Measurements from ENCODE around the gene DCAF16. TPM values are rescaled to one million over a fixed set of nuclear protein-coding genes. Genes with fewer than 3 reads are reported as not detected.

Gene DCAF16
- total RNA-seq, 1 experiment from 2014 or later: 65.7 TPM

DNA sequence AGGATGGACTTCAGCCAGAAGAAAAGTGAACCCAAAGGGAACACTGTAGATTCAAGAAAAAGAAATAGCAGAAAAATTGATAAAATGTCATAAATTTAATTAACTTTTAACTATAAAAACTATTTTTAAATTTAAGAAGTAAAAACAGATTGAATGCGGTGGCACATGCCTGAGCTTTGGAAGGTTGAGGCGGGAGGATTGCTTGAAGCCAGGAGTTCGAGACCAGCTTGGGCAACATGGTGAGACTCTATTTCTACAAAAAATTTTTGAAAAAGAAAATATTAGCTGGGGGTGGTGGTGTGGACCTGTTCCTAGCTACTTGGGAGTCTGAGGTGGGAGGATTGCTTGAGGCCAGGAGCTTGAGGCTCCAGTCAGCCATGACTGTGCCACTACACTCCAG lies 32.1 kb downstream of the DCAF16 start:
- H3K9me3 ChIP-seq (ENCODE audit: control insufficient read depth in 1 of 2, insufficient read depth in 1 of 2, low read depth in 1 of 2, low read length in 2 of 2): no peaks in the 10 kb centered on the region
- H3K79me2 ChIP-seq (ENCODE audit: insufficient read depth, low read length): no peaks in the 10 kb centered on the region
- no peak overlapping the region for H2AFZ ChIP-seq (ENCODE audit: low read depth, low read length, poor library complexity, severe bottlenecking)
- no peaks in the 10 kb centered on the region for H3K27me3 ChIP-seq (ENCODE audit: insufficient read depth, low read length)
- DNase-seq (ENCODE audit: low read depth, low spot score): no peak
- H3K27ac ChIP-seq (ENCODE audit: low read depth, low read length): no peak overlapping the region
- H4K20me1 ChIP-seq (ENCODE audit: insufficient read depth): no peaks in the 10 kb centered on the region
- H3K4me3 ChIP-seq (replicated peaks in 1 of 2; ENCODE audit: low read depth in 1 of 2, low read length in 2 of 2): no peak overlapping the region
- no TSS peak for BruUV-seq (replicated peaks)
- POLR2A ChIA-PET: no interaction called here
- H3K4me2 ChIP-seq (ENCODE audit: low read length): no peak overlapping the region
- RAD21 ChIA-PET (ENCODE audit: low non-redundant PET in 1 of 2, low total read pairs in 2 of 2, uncharacterized antibody in 2 of 2, unreplicated experiment in 2 of 2): no interaction called here
- intact Hi-C loops (cut with micrococcal nuclease): no loop called here
- H3K9me2 ChIP-seq (ENCODE audit: insufficient read depth): no peaks in the 10 kb centered on the region
- no peaks in the 10 kb centered on the region for H3K4me1 ChIP-seq (ENCODE audit: control insufficient read depth in 1 of 2, insufficient read depth in 2 of 2, low read length in 2 of 2)
- no peaks in the 10 kb centered on the region for H3K36me3 ChIP-seq (ENCODE audit: control insufficient read depth in 1 of 2, insufficient read depth in 2 of 2, low read length in 2 of 2)
- H3K9ac ChIP-seq (ENCODE audit: low read length): no peak overlapping the region
- CTCF ChIA-PET: no interaction called here
- TF ChIP-seq, protein P1, sequence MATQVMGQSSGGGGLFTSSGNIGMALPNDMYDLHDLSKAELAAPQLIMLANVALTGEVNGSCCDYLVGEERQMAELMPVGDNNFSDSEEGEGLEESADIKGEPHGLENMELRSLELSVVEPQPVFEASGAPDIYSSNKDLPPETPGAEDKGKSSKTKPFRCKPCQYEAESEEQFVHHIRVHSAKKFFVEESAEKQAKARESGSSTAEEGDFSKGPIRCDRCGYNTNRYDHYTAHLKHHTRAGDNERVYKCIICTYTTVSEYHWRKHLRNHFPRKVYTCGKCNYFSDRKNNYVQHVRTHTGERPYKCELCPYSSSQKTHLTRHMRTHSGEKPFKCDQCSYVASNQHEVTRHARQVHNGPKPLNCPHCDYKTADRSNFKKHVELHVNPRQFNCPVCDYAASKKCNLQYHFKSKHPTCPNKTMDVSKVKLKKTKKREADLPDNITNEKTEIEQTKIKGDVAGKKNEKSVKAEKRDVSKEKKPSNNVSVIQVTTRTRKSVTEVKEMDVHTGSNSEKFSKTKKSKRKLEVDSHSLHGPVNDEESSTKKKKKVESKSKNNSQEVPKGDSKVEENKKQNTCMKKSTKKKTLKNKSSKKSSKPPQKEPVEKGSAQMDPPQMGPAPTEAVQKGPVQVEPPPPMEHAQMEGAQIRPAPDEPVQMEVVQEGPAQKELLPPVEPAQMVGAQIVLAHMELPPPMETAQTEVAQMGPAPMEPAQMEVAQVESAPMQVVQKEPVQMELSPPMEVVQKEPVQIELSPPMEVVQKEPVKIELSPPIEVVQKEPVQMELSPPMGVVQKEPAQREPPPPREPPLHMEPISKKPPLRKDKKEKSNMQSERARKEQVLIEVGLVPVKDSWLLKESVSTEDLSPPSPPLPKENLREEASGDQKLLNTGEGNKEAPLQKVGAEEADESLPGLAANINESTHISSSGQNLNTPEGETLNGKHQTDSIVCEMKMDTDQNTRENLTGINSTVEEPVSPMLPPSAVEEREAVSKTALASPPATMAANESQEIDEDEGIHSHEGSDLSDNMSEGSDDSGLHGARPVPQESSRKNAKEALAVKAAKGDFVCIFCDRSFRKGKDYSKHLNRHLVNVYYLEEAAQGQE (IDR thresholded peaks at IDR 0.05; ENCODE audit: low read depth): no peak
- TF ChIP-seq TCF7L2 (IDR thresholded peaks at IDR 0.05; ENCODE audit: borderline replicate concordance, extremely low read depth, insufficient read depth, insufficient read length) (no peak), SIN3A (IDR thresholded peaks at IDR 0.05; ENCODE audit: low read depth) (no peak), EZH2phosphoT487 (IDR thresholded peaks at IDR 0.05; ENCODE audit: borderline replicate concordance) (no peak), CBX3 (IDR thresholded peaks at IDR 0.05; ENCODE audit: low read depth) (no peak), SRF (IDR thresholded peaks at IDR 0.05; ENCODE audit: low read depth) (no peak), EGR1 (IDR thresholded peaks at IDR 0.05; ENCODE audit: low read depth) (no peak), CEBPB (IDR thresholded peaks at IDR 0.05; ENCODE audit: low read depth) (no peak), ELF1 (IDR thresholded peaks at IDR 0.05; ENCODE audit: borderline replicate concordance, low read depth) (no peak), SP1 (IDR thresholded peaks at IDR 0.05; ENCODE audit: low read depth) (no peak), RAD21 (IDR thresholded peaks at IDR 0.05; ENCODE audit: low read depth) (no peak), FOSL1 (IDR thresholded peaks at IDR 0.05; ENCODE audit: low read depth) (no peak), POLR2A (IDR thresholded peaks at IDR 0.05; ENCODE audit: borderline replicate concordance, extremely low read depth, insufficient read depth, insufficient read length) (no peak), POLR2AphosphoS5 (IDR thresholded peaks at IDR 0.05; ENCODE audit: low read depth, low read length) (no peak), YY1 (IDR thresholded peaks at IDR 0.05; ENCODE audit: extremely low read depth, insufficient replicate concordance, low read depth, low read length) (no peak)
- TF ChIP-seq, protein P2, sequence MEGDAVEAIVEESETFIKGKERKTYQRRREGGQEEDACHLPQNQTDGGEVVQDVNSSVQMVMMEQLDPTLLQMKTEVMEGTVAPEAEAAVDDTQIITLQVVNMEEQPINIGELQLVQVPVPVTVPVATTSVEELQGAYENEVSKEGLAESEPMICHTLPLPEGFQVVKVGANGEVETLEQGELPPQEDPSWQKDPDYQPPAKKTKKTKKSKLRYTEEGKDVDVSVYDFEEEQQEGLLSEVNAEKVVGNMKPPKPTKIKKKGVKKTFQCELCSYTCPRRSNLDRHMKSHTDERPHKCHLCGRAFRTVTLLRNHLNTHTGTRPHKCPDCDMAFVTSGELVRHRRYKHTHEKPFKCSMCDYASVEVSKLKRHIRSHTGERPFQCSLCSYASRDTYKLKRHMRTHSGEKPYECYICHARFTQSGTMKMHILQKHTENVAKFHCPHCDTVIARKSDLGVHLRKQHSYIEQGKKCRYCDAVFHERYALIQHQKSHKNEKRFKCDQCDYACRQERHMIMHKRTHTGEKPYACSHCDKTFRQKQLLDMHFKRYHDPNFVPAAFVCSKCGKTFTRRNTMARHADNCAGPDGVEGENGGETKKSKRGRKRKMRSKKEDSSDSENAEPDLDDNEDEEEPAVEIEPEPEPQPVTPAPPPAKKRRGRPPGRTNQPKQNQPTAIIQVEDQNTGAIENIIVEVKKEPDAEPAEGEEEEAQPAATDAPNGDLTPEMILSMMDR (IDR thresholded peaks at IDR 0.05 in 2 of 3, conservative IDR thresholded peaks at IDR 0.05 in 1 of 3; ENCODE audit: borderline replicate concordance in 1 of 3, insufficient read depth in 1 of 3, low read depth in 2 of 3, low read length in 2 of 3): no peak
- TF ChIP-seq, protein P3, sequence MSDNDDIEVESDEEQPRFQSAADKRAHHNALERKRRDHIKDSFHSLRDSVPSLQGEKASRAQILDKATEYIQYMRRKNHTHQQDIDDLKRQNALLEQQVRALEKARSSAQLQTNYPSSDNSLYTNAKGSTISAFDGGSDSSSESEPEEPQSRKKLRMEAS (IDR thresholded peaks at IDR 0.05): no peak
- TF ChIP-seq, protein P4, sequence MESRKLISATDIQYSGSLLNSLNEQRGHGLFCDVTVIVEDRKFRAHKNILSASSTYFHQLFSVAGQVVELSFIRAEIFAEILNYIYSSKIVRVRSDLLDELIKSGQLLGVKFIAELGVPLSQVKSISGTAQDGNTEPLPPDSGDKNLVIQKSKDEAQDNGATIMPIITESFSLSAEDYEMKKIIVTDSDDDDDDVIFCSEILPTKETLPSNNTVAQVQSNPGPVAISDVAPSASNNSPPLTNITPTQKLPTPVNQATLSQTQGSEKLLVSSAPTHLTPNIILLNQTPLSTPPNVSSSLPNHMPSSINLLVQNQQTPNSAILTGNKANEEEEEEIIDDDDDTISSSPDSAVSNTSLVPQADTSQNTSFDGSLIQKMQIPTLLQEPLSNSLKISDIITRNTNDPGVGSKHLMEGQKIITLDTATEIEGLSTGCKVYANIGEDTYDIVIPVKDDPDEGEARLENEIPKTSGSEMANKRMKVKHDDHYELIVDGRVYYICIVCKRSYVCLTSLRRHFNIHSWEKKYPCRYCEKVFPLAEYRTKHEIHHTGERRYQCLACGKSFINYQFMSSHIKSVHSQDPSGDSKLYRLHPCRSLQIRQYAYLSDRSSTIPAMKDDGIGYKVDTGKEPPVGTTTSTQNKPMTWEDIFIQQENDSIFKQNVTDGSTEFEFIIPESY (IDR thresholded peaks at IDR 0.05; ENCODE audit: extremely low read depth, insufficient replicate concordance, low read length): no peak
- ATAC-seq: no peak
